Adrenal gland (tissue), 12 donors: ENCODE results near the gene STX3. TPM values are rescaled to one million over a fixed set of nuclear protein-coding genes. Genes with fewer than 3 reads are reported as not detected.

Experiments
- DNase-seq, 7 donors: peaks; one replicate each; pipeline ENCODE4 v3.0.0-alpha.2; 2019 to 2020
- H3K27ac ChIP-seq, 5 donors: fragments of 200-600 bp; sonication (generic) in 4 of 5; 1 replicate in 3 of 5; 2 replicates in 2 of 5; pipeline versions ENCODE4 v1.5.1 to v1.8.0; 2016 to 2020; ENCODE audit warnings: mild to moderate bottlenecking in 1 of 5
- H3K27me3 ChIP-seq: fragments of 200-600 bp; 2 replicates; pipeline ENCODE4 v1.8.0; 2021
- H3K36me3 ChIP-seq, 2 donors: fragments of 200-600 bp; replicated peaks in 1 of 2; 1 replicate in 1 of 2; 2 replicates in 1 of 2; pipeline versions ENCODE4 v1.5.1 to v1.8.0; 2018 to 2022
- H3K4me1 ChIP-seq, 2 donors: fragments of 200-600 bp; replicated peaks in 1 of 2; 1 replicate in 1 of 2; 2 replicates in 1 of 2; pipeline versions ENCODE4 v1.5.1 to v1.8.0; 2018 to 2021
- H3K4me3 ChIP-seq, 4 donors: fragments of 200-600 bp; sonication (generic) in 3 of 4; one replicate each; pipeline ENCODE4 v1.5.1; 2016 to 2018
- H3K9me3 ChIP-seq, 3 donors: fragments of 200-600 bp; sonication (generic) in 1 of 3; replicated peaks in 1 of 3; 1 replicate in 2 of 3; 2 replicates in 1 of 3; pipeline versions ENCODE4 v1.5.1 to v1.8.0; 2016 to 2021
- CTCF ChIP-seq, 6 experiments: fragments of 450-650 bp in 4 of 6; fragments of 200-600 bp in 2 of 6; sonication (generic) in 1 of 6; IDR thresholded peaks; 1 replicate in 5 of 6; 2 replicates in 1 of 6; pipeline versions ENCODE4 v1.5.1 to v1.8.0; 2016 to 2021; ENCODE audit warnings: antibody characterized with exemption in 6 of 6, mild to moderate bottlenecking in 2 of 6, moderate library complexity in 1 of 6
- POLR2A ChIP-seq, 2 donors: fragments of 450-650 bp; IDR thresholded peaks; one replicate each; pipeline ENCODE4 v1.6.1; 2017; ENCODE audit warnings: antibody characterized with exemption in 2 of 2, mild to moderate bottlenecking in 2 of 2, moderate library complexity in 1 of 2
- WGBS, 4 donors: extraction: QIAGEN DNeasy Blood & Tissue Kit in 2 of 4; methylation state at CpG; one replicate each; pipeline versions ENCODE4 v1.1.5 to v1.1.7; 2013 to 2017; 5-methylcytosine and 5-hydroxymethylcytosine counted together
- intact Hi-C, 2 donors: fragments of 100-400 bp; cut with DNase I; formaldehyde crosslinking; loops; one replicate each; pipeline versions ENCODE4 v1.14.1 to v1.15.0; 2022 to 2023
- polyA plus RNA-seq, 3 donors: library from polyadenylated mRNA; stranded (reverse); fragments of 200-250 nt in 2 of 3; fragments of 350-450 nt in 1 of 3; fragmentation: Illumina TruSeq in 1 of 3; extraction: RNeasy Lipid Tissue Mini Kit (QIAGEN cat#74804) in 1 of 3; gene quantifications; one replicate each; pipeline ENCODE4 v1.2.3, GENCODE V29; 2013 to 2014
- total RNA-seq, 9 donors: library from RNA; depleted of rRNA in 4 of 9; stranded (reverse); fragments of >200 nt in 4 of 9; fragments of 120-200 nt in 1 of 9; fragmentation: NEBNext Ultra II Directional in 1 of 9; extraction: Animal tissue kit (Norgen Biotek cat#: 25700) in 1 of 9; gene quantifications; one replicate each; pipeline versions ENCODE4 v1.1.0 to v1.2.4, GENCODE V29; 2013 to 2023
- donor health status: healthy with polysubstance abuse.
- donor health status: Bipolar disorder and iron deficiency.
- donor health status: DM: yes; HTN: yes; CAD: no.
- donor health status: DM: no; HTN: no; CAD: no.
- donor health status: DM: no; HTN: no; CAD: no.
- donor health status: DM: yes; HTN: yes; CAD: no.

The STX3 gene
- total and polyA plus RNA-seq, 12 donors: 12.3 to 63.2 (median 30.1) TPM

- Histone ChIP-seq H3K27ac (no peak overlapping the region), H3K9me3 (no peaks in the 10 kb centered on the region), H3K27me3 (no peaks in the 10 kb centered on the region), H3K4me3 (no peak overlapping the region), H3K4me1 (no peaks in the 10 kb centered on the region), H3K36me3 (no peaks in the 10 kb centered on the region)
- intact Hi-C loops: no loop called here
- DNase-seq: no peak
- WGBS, 4 donors: 38 to 63% (median 41%) methylated on average over 1 of the region's 1 CpG
- no peak for TF ChIP-seq POLR2A (IDR thresholded peaks at IDR 0.05)
- TF ChIP-seq CTCF (IDR thresholded peaks at IDR 0.05): no peak
These were observed 46.6 kb upstream of the STX3 start for GRCh38 chr11:59708537-59708936.

GRCh38 chr11:59710136-59710847 lies 44.9 kb upstream of the STX3 start:
- no peaks in the 10 kb centered on the region for H3K9me3 ChIP-seq
- 62 to 70% (median 67%) methylated on average over 3 of the region's 3 CpGs for WGBS, 4 donors
- no peak overlapping the region for H3K27ac ChIP-seq
- no peak for DNase-seq
- no peaks in the 10 kb centered on the region for H3K36me3 ChIP-seq
- intact Hi-C loops: no loop called here
- H3K4me3 ChIP-seq: no peak overlapping the region
- no peaks in the 10 kb centered on the region for H3K4me1 ChIP-seq
- H3K27me3 ChIP-seq: no peaks in the 10 kb centered on the region
- TF ChIP-seq POLR2A (IDR thresholded peaks at IDR 0.05): no peak
- no peak for TF ChIP-seq CTCF (IDR thresholded peaks at IDR 0.05)

GRCh38 chr11:59713745-59714144 lies 41.4 kb upstream of the STX3 start, which contains the start of gene OR10V1:
OR10V1 (minus strand) TSS chr11:59713845; CDS start chr11:59713845, 0 bp downstream.
- 64 to 76% (median 74%) methylated on average over 2 of the region's 2 CpGs for WGBS, 4 donors
- TF ChIP-seq POLR2A (IDR thresholded peaks at IDR 0.05): no peak
- TF ChIP-seq CTCF (IDR thresholded peaks at IDR 0.05): no peak
- intact Hi-C loops: no loop called here
- Histone ChIP-seq H3K36me3 (no peaks in the 10 kb centered on the region), H3K27ac (no peak within 1 kb of the TSS), H3K4me1 (no peaks in the 10 kb centered on the region), H3K4me3 (no peak within 1 kb of the TSS), H3K9me3 (no peaks in the 10 kb centered on the region), H3K27me3 (no peaks in the 10 kb centered on the region)
- DNase-seq: no peak

GRCh38 chr11:59716051-59716450 lies 39.1 kb upstream of the STX3 start:
- 49 to 64% (median 57%) methylated on average over 3 of the region's 3 CpGs for WGBS, 4 donors
- Histone ChIP-seq H3K36me3 (no peaks in the 10 kb centered on the region), H3K4me3 (no peak overlapping the region), H3K27ac (no peak overlapping the region), H3K9me3 (no peaks in the 10 kb centered on the region), H3K27me3 (no peaks in the 10 kb centered on the region), H3K4me1 (no peaks in the 10 kb centered on the region)
- no peak for TF ChIP-seq POLR2A (IDR thresholded peaks at IDR 0.05)
- no peak for TF ChIP-seq CTCF (IDR thresholded peaks at IDR 0.05)
- no peak for DNase-seq
- intact Hi-C loops: no loop called here
